ENCODE measurements around the gene GLI2.

GRCh38 chr2:120776649-120777048, 41.0 kb downstream of the GLI2 start:
- TF ChIP-seq CTCF (IDR thresholded peaks at IDR 0.05) (no peak), EP300 (IDR thresholded peaks at IDR 0.05) (no peak), POLR2A (IDR thresholded peaks at IDR 0.05) (no peak)

Measured in ovary (tissue), 3 donors.